GM12878 (cell line): ENCODE data around the gene IQSEC2.

Source experiments
- BRCA1 ChIP-seq: IDR thresholded peaks from 2 replicates; pipeline ENCODE4 v1.6.1; 2011; ENCODE audit warnings: low read depth, low read length, improper control_type of control experiment
- CBX5 ChIP-seq: sonication (generic); IDR thresholded peaks from 2 replicates; pipeline ENCODE4 v1.6.1; 2016; ENCODE audit warnings: low read depth, moderate library complexity, mild to moderate bottlenecking, inconsistent platforms
- CTCF ChIP-seq, 3 experiments: IDR thresholded peaks in 2 of 3; conservative IDR thresholded peaks in 1 of 3; 2 replicates each; pipeline ENCODE4 v1.5.1; 2011; ENCODE audit warnings: low read depth in 3 of 3, low read length in 3 of 3, mild to moderate bottlenecking in 3 of 3, control low read depth in 2 of 3, moderate library complexity in 2 of 3, inconsistent platforms in 1 of 3, mixed read lengths in 1 of 3; ENCODE audit not compliant: control insufficient read depth in 2 of 3, insufficient read depth in 1 of 3; ENCODE audit errors: extremely low read depth in 1 of 3
- ELK1 ChIP-seq: IDR thresholded peaks from 2 replicates; pipeline ENCODE4 v1.6.1; 2012; ENCODE audit warnings: low read depth, low read length, improper control_type of control experiment
- NRF1 ChIP-seq: conservative IDR thresholded peaks from 2 replicates; pipeline ENCODE4 v1.6.1; 2011; ENCODE audit warnings: mild to moderate bottlenecking, low read depth, low read length, improper control_type of control experiment
- SIN3A ChIP-seq: IDR thresholded peaks from 2 replicates; pipeline ENCODE4 v1.6.1; 2012; ENCODE audit warnings: low read depth, low read length, improper control_type of control experiment

- no peak for TF ChIP-seq CTCF (IDR thresholded peaks at IDR 0.05 in 2 of 3, conservative IDR thresholded peaks at IDR 0.05 in 1 of 3; ENCODE audit: control insufficient read depth in 2 of 3, extremely low read depth in 1 of 3, insufficient read depth in 1 of 3, low read depth in 3 of 3, low read length in 3 of 3)
- TF ChIP-seq CBX5: no peak
- no peak for TF ChIP-seq NRF1
- TF ChIP-seq SIN3A: no peak
- no peak for TF ChIP-seq ELK1
- TF ChIP-seq BRCA1: no peak
Observed at GRCh38 chrX:53316860-53317237, 35.5 kb upstream of the IQSEC2 start.
